ENCODE data around the gene MS4A10.

The MS4A10 gene

DNA sequence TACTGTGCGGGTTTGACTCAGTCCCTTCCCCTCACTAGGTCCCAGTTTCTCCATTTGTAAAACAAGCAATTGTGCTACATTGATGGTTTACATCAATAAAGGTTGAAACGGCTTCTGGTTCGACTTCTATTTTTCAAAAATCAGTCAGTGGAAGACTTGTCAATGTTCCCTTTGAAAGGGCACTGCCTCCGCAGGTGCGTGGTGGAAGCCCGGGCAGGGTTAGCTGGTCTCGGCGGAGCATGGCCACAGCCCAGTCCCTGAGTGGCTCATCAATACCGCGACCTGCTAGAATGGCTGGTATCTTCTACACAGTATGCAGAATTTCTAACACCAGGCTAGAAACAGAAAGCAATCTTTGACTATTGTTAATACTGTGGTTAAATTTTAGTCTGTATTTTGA lies 16.1 kb downstream of the MS4A10 start:
- Histone ChIP-seq H3K27ac (ENCODE audit: low read length) (no peak overlapping the region), H3K36me3 (ENCODE audit: control insufficient read depth, insufficient read depth, low read length) (no peaks in the 10 kb centered on the region), H3K27me3 (ENCODE audit: control insufficient read depth, insufficient read depth, low read length) (no peaks in the 10 kb centered on the region), H3K4me3 (ENCODE audit: low read length) (no peak overlapping the region), H3K4me1 (ENCODE audit: control insufficient read depth, insufficient read depth, low read length) (no peaks in the 10 kb centered on the region), H3K9me3 (ENCODE audit: control insufficient read depth, insufficient read depth, low read length) (no peaks in the 10 kb centered on the region)
- DNase-seq (ENCODE audit: low read depth, low spot score), result no peak
- no CpG with 5 or more reads among the region's 10 CpGs for WGBS (ENCODE audit: insufficient coverage, insufficient read length)

GRCh38 chr11:60803273-60803936 lies 18.3 kb downstream of the MS4A10 start:
- no CpG with 5 or more reads among the region's 7 CpGs for WGBS (ENCODE audit: insufficient coverage, insufficient read length)
- Histone ChIP-seq H3K4me3 (ENCODE audit: low read length) (no peak overlapping the region), H3K27me3 (ENCODE audit: control insufficient read depth, insufficient read depth, low read length) (no peaks in the 10 kb centered on the region), H3K9me3 (ENCODE audit: control insufficient read depth, insufficient read depth, low read length) (no peaks in the 10 kb centered on the region), H3K36me3 (ENCODE audit: control insufficient read depth, insufficient read depth, low read length) (no peaks in the 10 kb centered on the region), H3K4me1 (ENCODE audit: control insufficient read depth, insufficient read depth, low read length) (no peaks in the 10 kb centered on the region), H3K27ac (ENCODE audit: low read length) (no peak overlapping the region)
- DNase-seq (ENCODE audit: low read depth, low spot score), result no peak

DNA sequence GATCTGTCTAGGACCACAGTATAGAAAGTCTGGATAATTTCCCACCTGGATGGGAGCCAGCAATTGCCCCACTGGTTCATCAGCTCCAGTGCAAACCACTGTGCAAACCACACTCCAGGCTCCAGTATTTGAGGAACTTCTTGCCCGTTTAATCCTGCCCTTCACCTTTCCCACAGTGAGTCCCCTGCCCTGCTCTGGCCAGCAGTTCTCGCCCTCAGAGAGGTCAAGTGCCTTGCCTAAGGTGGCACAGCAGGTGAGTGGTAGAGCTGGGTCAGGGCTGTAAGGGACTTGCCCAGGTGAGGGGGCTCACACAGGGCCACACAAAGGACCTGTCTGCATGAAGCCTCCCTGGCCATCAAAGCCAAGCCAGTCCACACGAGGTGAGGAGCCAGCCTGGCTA lies 24.1 kb downstream of the MS4A10 start:
- WGBS (ENCODE audit: insufficient coverage, insufficient read length), result no CpG with 5 or more reads among the region's 3 CpGs
- DNase-seq (ENCODE audit: low read depth, low spot score), result no peak
- H3K9me3 ChIP-seq (ENCODE audit: control insufficient read depth, insufficient read depth, low read length), result no peaks in the 10 kb centered on the region
- no peaks in the 10 kb centered on the region for H3K36me3 ChIP-seq (ENCODE audit: control insufficient read depth, insufficient read depth, low read length)
- H3K4me1 ChIP-seq (ENCODE audit: control insufficient read depth, insufficient read depth, low read length), result no peaks in the 10 kb centered on the region
- no peaks in the 10 kb centered on the region for H3K27me3 ChIP-seq (ENCODE audit: control insufficient read depth, insufficient read depth, low read length)
- H3K27ac ChIP-seq (ENCODE audit: low read length), result no peak overlapping the region
- H3K4me3 ChIP-seq (ENCODE audit: low read length), result no peak overlapping the region

GRCh38 chr11:60809691-60810090 lies 24.6 kb downstream of the MS4A10 start:
- Histone ChIP-seq H3K27ac (ENCODE audit: low read length) (no peak overlapping the region), H3K4me1 (ENCODE audit: control insufficient read depth, insufficient read depth, low read length) (no peaks in the 10 kb centered on the region), H3K27me3 (ENCODE audit: control insufficient read depth, insufficient read depth, low read length) (no peaks in the 10 kb centered on the region), H3K9me3 (ENCODE audit: control insufficient read depth, insufficient read depth, low read length) (no peaks in the 10 kb centered on the region), H3K4me3 (ENCODE audit: low read length) (no peak overlapping the region), H3K36me3 (ENCODE audit: control insufficient read depth, insufficient read depth, low read length) (no peaks in the 10 kb centered on the region)
- DNase-seq (ENCODE audit: low read depth, low spot score), result no peak
- WGBS (ENCODE audit: insufficient coverage, insufficient read length), result no CpG with 5 or more reads among the region's 11 CpGs

DNA sequence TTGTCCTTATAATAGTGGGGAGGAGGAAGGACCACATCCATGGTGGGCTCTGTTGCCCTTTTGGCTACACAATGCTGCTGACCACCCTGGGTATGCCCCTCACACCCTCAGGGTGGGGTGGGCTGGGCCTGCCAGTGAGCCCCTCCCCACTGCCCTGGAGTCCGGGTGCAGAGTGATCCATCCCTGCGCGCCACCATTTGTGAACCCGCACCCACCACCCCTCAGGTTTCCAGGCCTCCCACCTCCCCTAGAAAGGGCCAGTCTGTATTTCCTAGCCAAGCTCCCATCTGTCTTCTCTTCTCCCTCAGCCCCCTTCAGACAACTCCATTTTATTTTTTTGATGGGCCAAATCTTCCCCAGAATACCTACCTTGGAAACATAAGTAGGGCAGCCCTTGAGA lies 25.0 kb downstream of the MS4A10 start:
- Histone ChIP-seq H3K36me3 (ENCODE audit: control insufficient read depth, insufficient read depth, low read length) (no peaks in the 10 kb centered on the region), H3K27ac (ENCODE audit: low read length) (no peak overlapping the region), H3K4me1 (ENCODE audit: control insufficient read depth, insufficient read depth, low read length) (no peaks in the 10 kb centered on the region), H3K4me3 (ENCODE audit: low read length) (no peak overlapping the region), H3K9me3 (ENCODE audit: control insufficient read depth, insufficient read depth, low read length) (no peaks in the 10 kb centered on the region), H3K27me3 (ENCODE audit: control insufficient read depth, insufficient read depth, low read length) (no peaks in the 10 kb centered on the region)
- no CpG with 5 or more reads among the region's 4 CpGs for WGBS (ENCODE audit: insufficient coverage, insufficient read length)
- DNase-seq (ENCODE audit: low read depth, low spot score), result no peak

DNA sequence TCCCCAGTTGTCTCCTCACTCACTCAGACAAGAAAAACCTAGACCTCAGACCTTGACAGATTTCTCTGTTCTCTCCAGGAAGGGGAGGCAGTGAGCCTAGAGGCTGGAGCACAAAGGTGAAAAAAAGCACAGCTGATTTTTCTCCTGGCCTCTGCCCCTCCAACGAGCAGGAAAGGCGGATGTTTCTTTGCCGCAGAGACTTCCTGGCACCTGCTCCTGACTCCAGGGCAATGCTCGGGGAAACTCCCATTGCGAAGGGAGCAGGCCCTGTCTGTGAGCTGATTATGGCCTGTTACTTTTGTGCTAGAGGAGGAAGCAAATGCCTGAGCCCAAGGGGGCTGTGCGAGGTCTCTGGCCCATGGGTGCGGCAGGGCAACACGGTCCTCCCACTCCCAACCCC lies 25.4 kb downstream of the MS4A10 start:
- no peak for DNase-seq (ENCODE audit: low read depth, low spot score)
- no peaks in the 10 kb centered on the region for H3K4me1 ChIP-seq (ENCODE audit: control insufficient read depth, insufficient read depth, low read length)
- WGBS (ENCODE audit: insufficient coverage, insufficient read length), result no CpG with 5 or more reads among the region's 8 CpGs
- H3K27ac ChIP-seq (ENCODE audit: low read length), result no peak overlapping the region
- H3K36me3 ChIP-seq (ENCODE audit: control insufficient read depth, insufficient read depth, low read length), result no peaks in the 10 kb centered on the region
- H3K27me3 ChIP-seq (ENCODE audit: control insufficient read depth, insufficient read depth, low read length), result no peaks in the 10 kb centered on the region
- no peaks in the 10 kb centered on the region for H3K9me3 ChIP-seq (ENCODE audit: control insufficient read depth, insufficient read depth, low read length)
- no peak overlapping the region for H3K4me3 ChIP-seq (ENCODE audit: low read length)

- no peaks in the 10 kb centered on the region for H3K36me3 ChIP-seq (ENCODE audit: control insufficient read depth, insufficient read depth, low read length)
- no peaks in the 10 kb centered on the region for H3K27me3 ChIP-seq (ENCODE audit: control insufficient read depth, insufficient read depth, low read length)
- H3K4me3 ChIP-seq (ENCODE audit: low read length), result no peak overlapping the region
- no peaks in the 10 kb centered on the region for H3K4me1 ChIP-seq (ENCODE audit: control insufficient read depth, insufficient read depth, low read length)
- no CpG with 5 or more reads among the region's 1 CpG for WGBS (ENCODE audit: insufficient coverage, insufficient read length)
- no peaks in the 10 kb centered on the region; the same call in 1 of the 2 replicates for H3K9me3 ChIP-seq (ENCODE audit: control insufficient read depth, insufficient read depth, low read length)
- DNase-seq (ENCODE audit: low read depth, low spot score), result no peak
- no peak overlapping the region for H3K27ac ChIP-seq (ENCODE audit: low read length)
These were observed 28.2 kb downstream of the MS4A10 start for GRCh38 chr11:60813324-60813723.

GRCh38 chr11:60814112-60814511 lies 29.0 kb downstream of the MS4A10 start:
- H3K27me3 ChIP-seq (ENCODE audit: control insufficient read depth, insufficient read depth, low read length), result no peaks in the 10 kb centered on the region
- no CpG with 5 or more reads among the region's 2 CpGs for WGBS (ENCODE audit: insufficient coverage, insufficient read length)

DNA sequence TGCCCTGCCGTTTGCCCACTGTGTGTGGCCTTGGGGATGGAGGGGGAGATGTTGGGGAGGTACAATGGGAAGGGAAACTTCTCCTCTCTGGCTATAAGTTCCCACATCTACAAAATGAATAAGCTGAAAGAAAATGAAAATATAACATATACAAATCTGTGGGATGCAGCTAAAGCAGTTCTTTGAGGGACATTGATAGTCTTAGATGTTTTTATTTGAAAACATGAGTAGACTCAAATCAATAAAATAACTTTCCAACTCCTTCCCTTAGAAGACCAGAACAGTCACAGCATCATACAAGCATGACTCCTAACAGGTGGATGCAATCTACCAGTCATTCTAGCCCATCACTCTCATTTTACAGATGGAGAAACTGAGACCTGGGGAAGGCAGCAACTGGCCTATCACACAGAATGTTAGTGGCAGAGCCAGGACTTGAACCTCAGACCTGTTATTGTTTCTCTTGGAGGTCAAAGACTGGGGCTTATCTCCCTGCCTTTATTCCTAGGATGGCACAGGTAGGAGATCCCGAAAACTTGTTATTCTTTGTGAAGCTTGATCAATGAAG lies 31.5 kb downstream of the MS4A10 start:
- no peak overlapping the region for H3K4me3 ChIP-seq (ENCODE audit: low read length)
- no CpG with 5 or more reads among the region's 2 CpGs for WGBS (ENCODE audit: insufficient coverage, insufficient read length)
- no peak overlapping the region for H3K27ac ChIP-seq (ENCODE audit: low read length)
- no peaks in the 10 kb centered on the region for H3K4me1 ChIP-seq (ENCODE audit: control insufficient read depth, insufficient read depth, low read length)
- H3K36me3 ChIP-seq (ENCODE audit: control insufficient read depth, insufficient read depth, low read length), result no peaks in the 10 kb centered on the region
- DNase-seq (ENCODE audit: low read depth, low spot score), result no peak
- H3K27me3 ChIP-seq (ENCODE audit: control insufficient read depth, insufficient read depth, low read length), result no peaks in the 10 kb centered on the region
- no peaks in the 10 kb centered on the region; the same call in 1 of the 2 replicates for H3K9me3 ChIP-seq (ENCODE audit: control insufficient read depth, insufficient read depth, low read length)

More at GRCh38 chr11:60814112-60814511, 29.0 kb downstream of the MS4A10 start:
- Histone ChIP-seq H3K36me3 (ENCODE audit: control insufficient read depth, insufficient read depth, low read length) (no peaks in the 10 kb centered on the region), H3K27ac (ENCODE audit: low read length) (no peak overlapping the region), H3K4me1 (ENCODE audit: control insufficient read depth, insufficient read depth, low read length) (no peaks in the 10 kb centered on the region), H3K4me3 (ENCODE audit: low read length) (no peak overlapping the region), H3K9me3 (ENCODE audit: control insufficient read depth, insufficient read depth, low read length) (no peaks in the 10 kb centered on the region; the same call in 1 of the 2 replicates)
- no peak for DNase-seq (ENCODE audit: low read depth, low spot score)

DNA sequence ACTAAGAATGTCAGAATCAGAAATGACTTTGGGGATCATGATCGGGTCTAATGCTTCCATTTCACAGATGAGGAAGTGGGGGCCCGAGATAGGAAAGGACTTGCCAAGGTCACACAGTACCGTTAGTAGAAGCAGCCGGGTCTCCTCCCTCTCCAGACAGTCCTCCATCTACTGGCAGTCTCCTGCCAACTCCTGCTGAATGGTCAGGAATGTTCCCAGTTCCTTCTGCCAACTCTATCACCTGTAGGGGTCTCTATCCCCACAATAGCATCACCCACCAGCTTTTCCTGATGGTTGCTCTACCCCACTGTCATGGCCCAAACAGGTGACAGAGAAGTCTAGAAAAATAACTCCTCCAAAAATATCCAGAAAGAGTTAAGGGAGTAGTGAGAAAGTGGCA lies 32.9 kb downstream of the MS4A10 start:
- no peak for DNase-seq (ENCODE audit: low read depth, low spot score)
- no CpG with 5 or more reads among the region's 4 CpGs for WGBS (ENCODE audit: insufficient coverage, insufficient read length)
- Histone ChIP-seq H3K4me1 (ENCODE audit: control insufficient read depth, insufficient read depth, low read length) (no peaks in the 10 kb centered on the region), H3K27ac (ENCODE audit: low read length) (no peak overlapping the region), H3K27me3 (ENCODE audit: control insufficient read depth, insufficient read depth, low read length) (no peaks in the 10 kb centered on the region), H3K4me3 (ENCODE audit: low read length) (no peak overlapping the region), H3K9me3 (ENCODE audit: control insufficient read depth, insufficient read depth, low read length) (no peaks in the 10 kb centered on the region; the same call in 1 of the 2 replicates), H3K36me3 (ENCODE audit: control insufficient read depth, insufficient read depth, low read length) (no peaks in the 10 kb centered on the region)

All from iPS DF 6.9 (cell line).